Activated T-helper 1 cell treated with anti-CD3 and anti-CD28 coated beads, Interleukin-12 subunit alpha, Interleukin-12 subunit beta, Interleukin-2, Interleukin-4 antibody, amounts not matched to agents 30 ng/mL and 10 ng/mL and 1 ng/mL, durations not matched to agents 14 hours and 24 hours and 36 hours (primary cell): Measurements from ENCODE around the gene PGBD2. TPM values are rescaled to one million over a fixed set of nuclear protein-coding genes. Genes with fewer than 3 reads are reported as not detected.
"Not testable (repeated sequence)": the region's sequence is repeated elsewhere in the genome, so short reads cannot be mapped to it uniquely, and the experiment has no call there.

ENCODE experiments used
- DNase-seq: peaks from one replicate; pipeline ENCODE4 v3.0.0; 2021; ENCODE audit warnings: low spot score
- H3K27ac Mint-ChIP-seq: one replicate; pipeline ENCODE4 v1.8.0; 2021; ENCODE audit warnings: mild to moderate bottlenecking, mixed read lengths
- H3K27me3 Mint-ChIP-seq: one replicate; pipeline ENCODE4 v1.8.0; 2022; ENCODE audit warnings: mild to moderate bottlenecking, moderate library complexity, mixed read lengths; ENCODE audit not compliant: insufficient read depth
- H3K36me3 Mint-ChIP-seq: one replicate; pipeline ENCODE4 v1.8.0; 2021; ENCODE audit warnings: low read depth, mixed read lengths
- H3K4me1 Mint-ChIP-seq: one replicate; pipeline ENCODE4 v1.8.0; 2021; ENCODE audit warnings: low read depth, mixed read lengths
- H3K4me3 Mint-ChIP-seq: one replicate; pipeline ENCODE4 v1.8.0; 2021; ENCODE audit warnings: mild to moderate bottlenecking, moderate library complexity, mixed read lengths
- H3K9me3 Mint-ChIP-seq: one replicate; pipeline ENCODE4 v1.8.0; 2021; ENCODE audit warnings: mixed read lengths
- intact Hi-C: fragments of 100-400 bp; cut with micrococcal nuclease; formaldehyde crosslinking; loops from one replicate; pipeline ENCODE4 v1.15.1; 2024
- total RNA-seq: library from RNA; stranded (reverse); gene quantifications from 2 replicates; pipeline ENCODE4 v1.2.3, GENCODE V29; 2022

Gene PGBD2
- total RNA-seq, 1 donor from 2014 or later: 7.2 TPM

DNA sequence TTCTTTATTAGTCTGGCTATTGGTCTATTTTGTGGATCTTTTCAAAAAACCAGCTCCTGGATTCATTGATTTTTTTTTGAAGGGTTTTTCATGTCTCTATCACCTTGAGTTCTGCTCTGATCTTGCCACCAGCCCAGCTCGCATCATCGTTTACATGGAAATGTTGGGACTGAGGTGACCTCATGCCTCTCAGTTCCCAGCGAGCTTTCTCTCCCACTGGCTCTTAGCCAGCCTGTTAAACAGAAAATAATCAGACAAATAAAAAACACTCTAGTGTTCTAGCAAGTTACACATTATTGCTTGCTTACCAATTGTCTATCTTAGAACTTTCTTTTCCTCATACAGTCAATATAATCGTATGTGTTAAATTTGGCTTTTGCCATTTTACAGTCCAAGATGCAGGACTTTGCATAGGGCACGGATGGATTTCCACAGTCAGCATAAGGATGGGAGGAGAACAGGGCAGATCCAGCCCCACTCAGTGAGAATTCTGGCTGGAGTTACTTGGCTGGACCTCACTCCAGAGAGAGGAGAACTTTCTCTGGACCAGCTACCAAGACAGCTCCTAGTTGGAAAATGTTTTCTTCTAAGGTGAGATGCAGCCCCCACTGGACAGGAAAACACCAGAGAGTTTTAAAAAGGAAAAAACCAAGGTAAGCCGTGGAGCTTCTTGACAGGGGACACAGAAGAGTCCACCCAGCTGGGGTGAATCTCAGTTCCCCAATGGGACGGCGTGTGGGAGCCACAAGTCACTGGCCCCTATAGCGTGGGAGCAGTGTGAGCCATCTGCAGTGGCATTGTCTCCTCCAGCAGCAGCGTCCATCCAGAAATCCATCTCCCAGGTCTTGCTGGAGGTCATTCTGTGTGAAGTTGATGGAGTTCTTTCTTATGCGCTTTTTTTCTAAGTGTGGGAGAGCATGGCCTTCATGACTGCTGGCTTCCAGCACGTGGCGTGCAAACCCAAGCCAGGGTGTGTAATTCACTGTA, 17.6 kb downstream of the PGBD2 start:
- peaks cover 22% of the 10 kb centered on the region for H3K36me3 Mint-ChIP-seq
- H3K27ac Mint-ChIP-seq: no peak overlapping the region
- H3K4me3 Mint-ChIP-seq: no peak overlapping the region
- peaks cover 7% of the 10 kb centered on the region for H3K27me3 Mint-ChIP-seq
- no peak for DNase-seq
- H3K9me3 Mint-ChIP-seq: no peaks in the 10 kb centered on the region
- intact Hi-C loops: loop anchor here (1.0 kb wide), 1 partner anchor 85 kb away; the partner anchor contains the start of gene ZNF672
- H3K4me1 Mint-ChIP-seq: peaks cover 38% of the 10 kb centered on the region

DNA sequence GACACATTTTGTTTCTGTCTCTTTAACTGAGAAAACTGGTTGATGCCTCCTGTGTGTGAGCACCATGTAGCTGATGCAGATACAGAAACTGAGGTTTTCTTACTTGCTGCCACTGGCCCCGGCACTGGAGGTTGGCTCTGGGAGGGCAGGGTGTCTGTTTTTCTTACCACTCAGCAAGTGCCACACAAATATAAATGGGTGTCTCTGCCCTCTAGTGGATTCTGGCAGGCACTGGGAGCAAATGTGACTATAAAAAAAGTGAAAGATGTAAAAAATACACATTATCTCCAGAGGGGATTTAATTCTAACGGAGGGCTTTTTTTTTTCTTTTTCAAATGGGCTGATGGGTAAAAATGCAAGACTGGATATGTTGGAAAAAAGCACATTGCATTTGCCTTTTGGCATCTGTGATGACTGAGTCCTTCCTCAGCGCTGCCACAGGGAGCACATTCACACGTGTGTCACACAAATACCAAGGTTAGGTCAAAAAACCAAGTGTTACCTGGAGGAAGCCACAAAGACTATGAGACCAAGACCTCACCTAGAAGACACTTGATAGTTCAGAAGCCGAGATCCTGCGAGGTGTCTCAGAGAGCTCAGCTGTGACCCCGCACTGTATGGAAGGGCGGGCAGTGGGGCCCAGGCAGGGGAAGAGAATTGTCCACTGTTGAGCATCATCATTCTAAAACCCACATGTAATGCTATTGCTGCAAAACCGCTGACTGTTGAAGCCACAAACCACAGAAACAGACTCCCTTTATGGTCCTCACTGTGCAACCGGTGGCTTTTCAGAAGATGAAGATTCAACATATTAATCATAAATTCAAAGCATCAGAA, 18.9 kb downstream of the PGBD2 start:
- Mint-ChIP-seq H3K27ac (peak overlapping the region; percentile 31), H3K4me1 (peaks cover 38% of the 10 kb centered on the region), H3K9me3 (no peaks in the 10 kb centered on the region), H3K4me3 (peak overlapping the region; percentile 9), H3K36me3 (peaks cover 14% of the 10 kb centered on the region), H3K27me3 (peaks cover 10% of the 10 kb centered on the region)
- intact Hi-C loops: loop anchor here (1.0 kb wide), 2 partner anchors 19 to 87 kb away; partner anchors contain the start of genes PGBD2 and ZNF672
- peak; percentile 34 for DNase-seq

DNA sequence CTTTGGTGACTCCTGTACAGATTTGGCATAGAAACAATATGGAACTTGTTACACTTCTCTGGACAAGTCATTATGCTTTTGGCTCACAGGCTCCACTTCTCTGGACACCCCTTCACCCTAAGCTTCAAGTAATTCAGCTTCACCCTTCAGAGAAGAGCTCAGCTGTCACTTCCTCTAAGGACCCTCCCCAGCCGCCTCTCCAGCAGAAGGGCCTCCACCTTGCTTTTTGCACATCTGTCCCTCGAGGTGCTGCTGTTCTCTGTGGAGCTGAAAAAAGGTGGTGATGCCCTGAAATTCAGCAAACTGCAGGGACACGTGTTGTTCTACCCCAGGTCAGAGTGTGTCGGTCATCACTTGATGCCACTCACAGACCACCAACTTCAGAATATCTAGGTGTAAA, 19.8 kb downstream of the PGBD2 start:
- H3K4me1 Mint-ChIP-seq: peaks cover 38% of the 10 kb centered on the region
- not testable (repeated sequence) for DNase-seq, H3K9me3 Mint-ChIP-seq, H3K27ac Mint-ChIP-seq, H3K4me3 Mint-ChIP-seq
- peaks cover 11% of the 10 kb centered on the region for H3K27me3 Mint-ChIP-seq
- intact Hi-C loops: loop anchor here (1.0 kb wide), 1 partner anchor 20 kb away; the partner anchor contains the start of gene PGBD2
- H3K36me3 Mint-ChIP-seq: peaks cover 11% of the 10 kb centered on the region

DNA sequence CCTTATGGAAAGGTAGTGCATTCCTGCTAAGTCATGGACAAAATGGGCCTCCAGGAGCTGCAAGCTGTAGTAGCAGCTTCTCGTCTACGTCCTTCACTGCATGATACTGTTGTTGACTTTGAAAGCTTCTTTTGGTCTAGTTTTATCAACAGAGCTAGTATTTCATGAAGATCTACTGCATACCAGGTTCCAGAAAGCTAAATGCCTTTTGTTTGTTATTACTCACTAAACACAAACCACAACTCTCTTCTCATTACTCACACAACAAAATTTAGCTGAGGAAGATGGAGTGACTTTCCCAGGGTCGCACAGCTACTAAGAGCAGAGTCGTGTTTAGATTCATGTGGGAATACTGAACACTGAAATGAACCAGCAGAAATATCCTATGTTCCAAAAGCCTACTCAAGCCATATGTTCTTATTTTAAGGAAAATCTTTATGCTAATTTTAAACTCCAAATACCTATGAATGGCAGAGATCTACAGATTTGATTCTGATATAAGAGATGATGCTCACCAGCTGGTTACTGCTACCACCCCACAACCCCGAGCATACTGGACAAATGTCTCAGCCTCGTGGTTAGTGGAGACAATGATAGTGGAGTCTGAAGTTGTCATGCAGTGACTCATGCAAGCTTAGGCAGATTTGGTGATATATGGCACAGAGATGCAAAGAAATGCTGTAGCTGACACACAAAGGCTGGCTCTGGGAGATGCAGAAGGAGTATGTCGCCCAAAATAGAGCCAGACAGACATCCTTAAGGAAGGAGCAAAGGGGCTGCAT, 20.6 kb downstream of the PGBD2 start:
- H3K4me1 Mint-ChIP-seq: peaks cover 38% of the 10 kb centered on the region
- peak overlapping the region; percentile 0 for H3K4me3 Mint-ChIP-seq

DNA sequence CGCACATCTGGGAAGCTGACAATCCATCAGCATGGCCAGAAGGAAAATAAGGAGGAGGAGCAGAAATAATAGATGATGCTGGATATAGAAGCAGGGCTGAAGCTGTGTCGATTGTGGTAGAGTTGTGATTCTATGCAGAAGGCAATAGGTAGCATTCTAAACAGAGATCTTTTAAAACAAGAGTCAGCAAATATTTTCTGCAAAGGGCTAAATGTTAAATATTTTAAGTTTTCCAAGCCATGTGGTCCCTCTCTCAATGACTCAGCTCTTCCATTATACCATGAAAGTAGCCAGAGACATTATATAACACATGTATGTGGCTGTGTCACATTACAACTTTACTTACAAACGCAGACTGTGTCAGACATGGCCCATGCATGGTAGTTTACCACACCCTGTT, 21.2 kb downstream of the PGBD2 start:
- DNase-seq, H3K4me3 Mint-ChIP-seq, H3K36me3 Mint-ChIP-seq, intact Hi-C loops, H3K9me3 Mint-ChIP-seq, H3K27ac Mint-ChIP-seq: not testable (repeated sequence)
- H3K4me1 Mint-ChIP-seq: peaks cover 38% of the 10 kb centered on the region
- peaks cover 11% of the 10 kb centered on the region for H3K27me3 Mint-ChIP-seq

More for the DNA sequence above, 20.6 kb downstream of the PGBD2 start:
- peaks cover 11% of the 10 kb centered on the region for H3K27me3 Mint-ChIP-seq
- DNase-seq: no peak
- intact Hi-C loops: no loop called here
- no peak overlapping the region for H3K27ac Mint-ChIP-seq
- no peaks in the 10 kb centered on the region for H3K9me3 Mint-ChIP-seq
- H3K36me3 Mint-ChIP-seq: peaks cover 7% of the 10 kb centered on the region

DNA sequence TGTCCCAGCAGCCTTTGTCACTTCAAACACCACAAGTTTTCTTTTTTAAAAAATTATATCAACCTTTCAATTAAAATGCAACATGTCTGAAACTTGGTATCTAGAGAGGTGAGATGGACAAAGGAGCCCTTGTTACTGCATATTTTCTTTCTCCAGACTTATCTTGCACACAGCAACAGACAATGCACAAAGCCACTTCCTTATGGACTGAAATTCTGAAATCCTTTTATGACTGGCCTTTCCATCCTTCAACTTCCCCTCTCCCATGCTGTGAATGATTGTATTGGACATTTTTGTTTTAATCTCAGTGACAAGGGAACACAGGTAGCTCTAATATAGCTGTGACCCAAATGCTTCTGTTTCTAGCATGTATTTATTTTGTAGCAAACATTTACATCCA, 22.1 kb downstream of the PGBD2 start:
- H3K9me3 Mint-ChIP-seq, intact Hi-C loops, H3K27ac Mint-ChIP-seq, DNase-seq, H3K36me3 Mint-ChIP-seq, H3K4me3 Mint-ChIP-seq: not testable (repeated sequence)
- H3K27me3 Mint-ChIP-seq: peaks cover 11% of the 10 kb centered on the region
- peaks cover 38% of the 10 kb centered on the region for H3K4me1 Mint-ChIP-seq

DNA sequence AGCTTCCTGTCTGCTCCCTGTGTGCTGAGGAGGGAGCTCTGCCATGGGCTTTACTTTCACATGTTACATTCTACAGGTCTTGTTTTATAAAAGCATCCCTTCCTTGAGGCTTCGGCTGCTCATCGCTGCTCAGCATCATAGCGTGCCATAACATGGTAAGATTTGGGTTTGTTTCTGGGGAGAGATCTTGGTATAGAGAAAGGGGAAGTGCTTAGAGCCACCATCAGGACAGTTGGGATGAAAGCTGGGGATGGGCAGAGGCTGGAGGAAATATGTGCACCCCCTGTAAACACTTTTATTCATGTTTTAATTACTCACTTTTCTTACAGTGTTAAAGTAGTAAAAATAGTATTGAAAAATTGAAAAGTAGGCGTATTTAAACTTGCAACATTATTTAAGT, 24.0 kb downstream of the PGBD2 start:
- H3K27me3 Mint-ChIP-seq, H3K27ac Mint-ChIP-seq, H3K36me3 Mint-ChIP-seq, intact Hi-C loops, H3K4me3 Mint-ChIP-seq, DNase-seq, H3K9me3 Mint-ChIP-seq: not testable (repeated sequence)
- H3K4me1 Mint-ChIP-seq: peaks cover 32% of the 10 kb centered on the region

DNA sequence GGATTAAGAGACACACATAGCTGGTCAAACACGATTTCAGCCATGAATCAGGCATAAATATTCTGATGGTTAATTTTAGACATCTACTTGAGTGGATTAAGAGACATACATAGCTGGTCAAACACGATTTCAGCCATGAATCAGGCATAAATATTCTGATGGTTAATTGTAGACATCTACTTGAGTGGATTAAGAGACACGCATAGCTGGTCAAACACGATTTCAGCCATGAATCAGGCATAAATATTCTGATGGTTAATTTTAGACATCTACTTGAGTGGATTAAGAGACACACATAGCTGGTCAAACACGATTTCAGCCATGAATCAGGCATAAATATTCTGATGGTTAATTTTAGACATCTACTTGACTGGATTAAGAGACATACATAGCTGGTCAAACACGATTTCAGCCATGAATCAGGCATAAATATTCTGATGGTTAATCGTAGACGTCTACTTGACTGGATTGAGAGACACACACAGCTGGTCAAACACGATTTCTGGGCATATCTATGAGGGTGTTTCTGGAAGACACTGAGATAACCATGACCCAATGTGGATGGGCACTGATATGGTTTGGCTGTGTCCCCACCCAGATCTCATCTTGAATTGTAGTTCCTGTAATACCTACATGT, 32.3 kb downstream of the PGBD2 start:
- H3K4me1 Mint-ChIP-seq, H3K9me3 Mint-ChIP-seq, DNase-seq, H3K4me3 Mint-ChIP-seq, intact Hi-C loops, H3K36me3 Mint-ChIP-seq, H3K27me3 Mint-ChIP-seq, H3K27ac Mint-ChIP-seq: not testable (repeated sequence)

DNA sequence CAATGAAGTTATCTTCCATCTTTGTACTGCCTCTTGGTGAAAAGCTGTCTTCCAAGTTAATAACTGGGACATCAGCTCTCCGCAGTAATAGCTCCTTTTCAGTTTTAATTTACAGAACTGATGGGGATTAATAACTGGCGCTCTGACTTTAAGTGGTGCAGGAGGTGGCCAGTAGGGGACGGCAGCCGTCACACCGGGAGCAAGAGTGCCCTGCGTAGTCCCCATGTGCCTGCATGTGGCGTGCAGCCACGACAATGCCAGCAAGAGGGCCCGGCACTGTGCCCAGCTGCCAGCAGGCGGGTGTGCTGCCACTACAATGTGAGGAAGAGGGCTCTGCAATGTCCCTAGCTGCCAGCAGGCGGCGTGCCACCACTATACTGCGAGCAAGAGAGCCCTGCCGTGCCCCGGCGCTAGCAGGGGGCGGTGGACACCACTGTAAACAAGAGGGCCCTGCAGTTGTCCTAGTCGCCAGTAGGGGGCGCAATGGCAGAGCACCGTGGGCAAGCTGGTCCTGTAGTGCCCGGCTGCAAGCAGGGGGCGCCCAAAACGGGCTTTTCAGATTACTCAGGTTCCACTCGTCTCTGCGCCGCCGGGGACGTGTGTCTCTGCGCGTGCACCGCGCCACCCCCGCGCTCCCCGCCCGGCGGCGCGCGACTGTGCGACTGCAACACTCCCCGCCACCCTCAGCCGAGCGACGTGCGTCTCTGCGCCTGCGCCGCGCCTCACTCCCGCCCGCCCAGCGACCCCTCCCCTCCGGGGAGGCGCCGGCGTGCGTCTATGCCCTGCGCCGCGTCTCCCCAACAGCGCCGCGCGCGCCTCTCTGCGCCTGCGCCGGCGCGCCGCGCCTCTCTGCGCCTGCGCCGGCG, 38.3 kb downstream of the PGBD2 start:
- H3K9me3 Mint-ChIP-seq, H3K36me3 Mint-ChIP-seq, H3K27me3 Mint-ChIP-seq, H3K27ac Mint-ChIP-seq, DNase-seq, intact Hi-C loops, H3K4me1 Mint-ChIP-seq, H3K4me3 Mint-ChIP-seq: not testable (repeated sequence)

DNA sequence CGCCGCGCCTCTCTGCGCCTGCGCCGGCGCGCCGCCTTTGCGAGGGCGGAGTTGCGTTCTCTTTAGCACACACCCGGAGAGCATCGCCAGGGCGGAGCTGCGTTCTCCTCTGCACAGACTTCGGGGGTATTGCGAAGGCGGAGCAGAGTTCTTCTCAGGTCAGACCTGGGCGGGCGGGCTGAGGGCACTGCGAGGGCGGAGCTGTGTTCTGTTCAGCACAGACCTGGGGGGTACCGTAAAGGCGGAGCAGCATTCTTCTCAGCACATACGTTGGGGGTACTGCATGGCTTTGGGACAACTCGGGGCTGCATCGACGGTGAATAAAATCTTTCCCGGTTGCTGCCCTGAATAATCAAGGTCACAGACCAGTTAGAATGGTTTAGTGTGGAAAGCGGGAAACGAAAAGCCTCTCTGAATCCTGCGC, 39.0 kb downstream of the PGBD2 start:
- H3K9me3 Mint-ChIP-seq, H3K4me1 Mint-ChIP-seq, H3K4me3 Mint-ChIP-seq, H3K27ac Mint-ChIP-seq, H3K27me3 Mint-ChIP-seq, DNase-seq, H3K36me3 Mint-ChIP-seq, intact Hi-C loops: not testable (repeated sequence)

DNA sequence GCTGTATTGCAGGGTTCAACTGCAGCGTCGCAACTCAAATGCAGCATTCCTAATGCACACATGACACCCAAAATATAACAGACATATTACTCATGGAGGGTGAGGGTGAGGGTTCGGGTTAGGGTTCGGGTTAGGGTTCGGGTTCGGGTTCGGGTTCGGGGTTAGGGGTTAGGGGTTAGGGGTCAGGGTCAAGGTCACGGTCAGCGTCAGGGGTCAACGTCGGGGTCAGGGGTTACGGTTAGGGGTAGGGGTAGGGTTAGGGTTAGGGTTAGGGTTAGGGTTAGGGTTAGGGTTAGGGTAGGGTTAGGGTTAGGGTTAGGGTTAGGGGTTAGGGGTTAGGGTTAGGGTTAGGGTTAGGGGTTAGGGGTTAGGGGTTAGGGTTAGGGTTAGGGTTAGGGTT, 39.4 kb downstream of the PGBD2 start:
- DNase-seq, H3K9me3 Mint-ChIP-seq, H3K27ac Mint-ChIP-seq, intact Hi-C loops, H3K27me3 Mint-ChIP-seq, H3K36me3 Mint-ChIP-seq, H3K4me1 Mint-ChIP-seq, H3K4me3 Mint-ChIP-seq: not testable (repeated sequence)
